A549 (cell line): ENCODE results near the gene GM2A. TPM values are rescaled to one million over a fixed set of nuclear protein-coding genes. Genes with fewer than 3 reads are reported as not detected.

Experiments used
- ATAC-seq, 2 experiments: fragments of 200-7000 bp in 1 of 2; fragments of >200 bp in 1 of 2; cut with Nextera tagmentation in 1 of 2; cut with Tn5 transposase in 1 of 2; 3 replicates each; pipeline versions ENCODE4 v1.8.0 to v1.9.1; 2018 to 2020; ENCODE audit warnings: mild to moderate bottlenecking in 1 of 2, moderate library complexity in 1 of 2
- CTCF ChIA-PET: fragments of 300-600 bp; sonication (Branson Sonifier 250); formaldehyde crosslinking; extraction: SDS; loops from one replicate; lab custom pipeline; 2021; ENCODE audit warnings: antibody characterized with exemption, inconsistent platforms; lab: Yijun Ruan, JAX
- POLR2A ChIA-PET: fragments of 350-600 bp; formaldehyde crosslinking; extraction: SDS; loops from one replicate; lab custom pipeline; 2021; ENCODE audit warnings: antibody characterized with exemption, inconsistent platforms; lab: Yijun Ruan, JAX
- DNase-seq, 2 experiments: peaks; one replicate each; pipeline versions ENCODE4 v3.0.0 to v3.0.0-alpha.2; 2011 to 2016; ENCODE audit warnings: low read depth in 1 of 2, low spot score in 1 of 2
- FAIRE-seq: peaks from 2 replicates; lab custom pipeline; 2011; peaks lifted over from hg19 to GRCh38; lab: Jason Lieb, UNC
- H3K27ac ChIP-seq, 2 experiments: fragments of >200 bp; sonication (Bioruptor Twin); formaldehyde crosslinking; 3 replicates each; pipeline ENCODE4 v1.5.1; 2016 to 2017
- H3K4me1 ChIP-seq: fragments of >200 bp; sonication (Bioruptor Twin); formaldehyde crosslinking; 3 replicates; pipeline ENCODE4 v1.6.1; 2016
- H3K4me2 ChIP-seq: fragments of >200 bp; sonication (Bioruptor Twin); formaldehyde crosslinking; 3 replicates; pipeline ENCODE4 v1.6.1; 2016
- H3K4me3 ChIP-seq: fragments of >200 bp; sonication (Bioruptor Twin); formaldehyde crosslinking; 3 replicates; pipeline ENCODE4 v1.5.1; 2016
- H3K9me3 ChIP-seq: fragments of >200 bp; sonication (Bioruptor Twin); formaldehyde crosslinking; 3 replicates; pipeline ENCODE4 v1.6.1; 2016
- BCL3 ChIP-seq: fragments of >200 bp; sonication (Bioruptor Twin); formaldehyde crosslinking; IDR thresholded peaks from 3 replicates; pipeline ENCODE4 v1.6.1; 2016
- CBX8 ChIP-seq: fragments of 200-600 bp; sonication (generic); IDR thresholded peaks from 2 replicates; pipeline ENCODE4 v1.6.1; 2016
- E2F6 ChIP-seq: IDR thresholded peaks from 2 replicates; pipeline ENCODE4 v1.6.1; 2012; ENCODE audit warnings: low read depth, borderline replicate concordance
- EHMT2 ChIP-seq: fragments of 200-600 bp; sonication (generic); IDR thresholded peaks from 2 replicates; pipeline ENCODE4 v1.6.1; 2016; ENCODE audit warnings: antibody characterized with exemption, low read depth, mild to moderate bottlenecking, moderate library complexity
- GATA3 ChIP-seq: IDR thresholded peaks from 2 replicates; pipeline ENCODE4 v1.6.1; 2012; ENCODE audit warnings: borderline replicate concordance
- HES2 ChIP-seq: fragments of >200 bp; sonication (Bioruptor Twin); formaldehyde crosslinking; IDR thresholded peaks from 2 replicates; pipeline ENCODE4 v1.6.1; 2016
- HOXB13 ChIP-seq: fragments of 250-450 bp; sonication (Bioruptor Pico); IDR thresholded peaks from 2 replicates; pipeline ENCODE4 v1.5.0; 2020; ENCODE audit warnings: low read depth, mild to moderate bottlenecking, moderate library complexity
- JUNB ChIP-seq: fragments of >200 bp; sonication (Bioruptor Twin); formaldehyde crosslinking; IDR thresholded peaks from 2 replicates; pipeline ENCODE4 v1.6.1; 2016
- KDM1A ChIP-seq: fragments of 200-600 bp; sonication (generic); IDR thresholded peaks from 2 replicates; pipeline ENCODE4 v1.6.1; 2016; ENCODE audit warnings: low read depth, mild to moderate bottlenecking
- KDM5A ChIP-seq: fragments of 200-600 bp; sonication (generic); IDR thresholded peaks from 2 replicates; pipeline ENCODE4 v1.6.1; 2016; ENCODE audit warnings: antibody characterized with exemption, mild to moderate bottlenecking
- RFX5 ChIP-seq: fragments of 450-650 bp; IDR thresholded peaks from 2 replicates; pipeline ENCODE4 v1.7.1; 2014; ENCODE audit warnings: antibody characterized with exemption, mild to moderate bottlenecking, moderate library complexity
- RNF2 ChIP-seq: fragments of 200-600 bp; sonication (generic); IDR thresholded peaks from 2 replicates; pipeline ENCODE4 v1.6.1; 2016; ENCODE audit warnings: low read depth, mild to moderate bottlenecking, antibody characterized with exemption, moderate library complexity, borderline replicate concordance
- TP53 ChIP-seq: fragments of 250-450 bp; sonication (Bioruptor Pico); IDR thresholded peaks from 2 replicates; pipeline ENCODE4 v1.5.0; 2021; ENCODE audit warnings: mild to moderate bottlenecking, moderate library complexity
- ZFP36 ChIP-seq: fragments of 450-650 bp; IDR thresholded peaks from 2 replicates; pipeline ENCODE4 v1.6.1; 2014; ENCODE audit warnings: borderline replicate concordance; ENCODE audit not compliant: partially characterized antibody
- ZNF302 ChIP-seq: fragments of 250-450 bp; sonication (Bioruptor Pico); IDR thresholded peaks from 2 replicates; pipeline ENCODE4 v1.9.0; 2021; ENCODE audit warnings: inconsistent platforms, mild to moderate bottlenecking, moderate library complexity
- WGBS: methylation state at CpG from one replicate; pipeline ENCODE4 v1.1.6; 2017; ENCODE audit errors: missing lambda C conversion rate; 5-methylcytosine and 5-hydroxymethylcytosine counted together
- polyA plus RNA-seq, 4 experiments: library from polyadenylated mRNA; depleted of rRNA in 3 of 4; stranded (reverse); fragments of >200 nt; fragmentation: RNase III in 1 of 4; extraction: RNeasy Plus Mini Kit Qiagen cat#74134 plus additional on column Dnase treatment in 1 of 4; gene quantifications; 2 replicates in 3 of 4; 3 replicates in 1 of 4; pipeline ENCODE4 v1.2.3, GENCODE V29; 2011 to 2017
- TF ChIP-seq, protein P1 (sequence below): fragments of 250-450 bp; sonication (Bioruptor Pico); IDR thresholded peaks from 2 replicates; pipeline ENCODE4 v1.5.0; 2020; ENCODE audit warnings: low read depth, mild to moderate bottlenecking, moderate library complexity
- TF ChIP-seq, protein P2 (sequence below): fragments of 200-600 bp; sonication (generic); IDR thresholded peaks from 2 replicates; pipeline ENCODE4 v1.6.1; 2016; ENCODE audit warnings: antibody characterized with exemption, mild to moderate bottlenecking, moderate library complexity
- TF ChIP-seq, protein P3 (sequence below): IDR thresholded peaks from 2 replicates; pipeline ENCODE4 v1.6.1; 2012
- TF ChIP-seq, protein P4 (sequence below): fragments of 450-650 bp; IDR thresholded peaks from 2 replicates; pipeline ENCODE4 v1.6.1; 2014; ENCODE audit warnings: antibody characterized with exemption

GM2A gene
- polyA plus RNA-seq, 2 of the 4 experiments (the other 2 are of a cell fraction) = 9.6 to 17.4 TPM

DNA sequence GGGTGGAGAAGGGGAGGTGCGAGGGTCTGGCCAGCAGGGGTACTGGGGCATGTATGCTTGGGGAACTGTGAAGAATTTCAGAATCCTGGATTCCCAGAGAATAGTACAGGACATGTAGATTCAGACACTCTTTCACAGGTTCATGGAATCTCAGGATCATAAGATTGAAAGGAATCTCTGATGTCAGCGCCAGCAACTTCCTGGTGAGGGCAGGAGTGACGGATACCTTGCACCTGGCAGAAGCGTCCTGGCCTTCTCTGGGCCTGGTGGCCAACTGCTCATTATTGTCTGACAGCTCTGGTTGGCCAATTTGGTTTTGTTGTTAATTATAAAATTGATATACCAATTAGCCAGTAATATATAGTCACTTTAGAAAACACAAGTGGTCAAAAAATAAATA, 6.9 kb downstream of the GM2A start:
- DNase-seq (no peak), FAIRE-seq (no peak), ATAC-seq (no peak)
- ChIA-PET CTCF (no interaction called here), POLR2A (no interaction called here)
- TF ChIP-seq, protein P1, sequence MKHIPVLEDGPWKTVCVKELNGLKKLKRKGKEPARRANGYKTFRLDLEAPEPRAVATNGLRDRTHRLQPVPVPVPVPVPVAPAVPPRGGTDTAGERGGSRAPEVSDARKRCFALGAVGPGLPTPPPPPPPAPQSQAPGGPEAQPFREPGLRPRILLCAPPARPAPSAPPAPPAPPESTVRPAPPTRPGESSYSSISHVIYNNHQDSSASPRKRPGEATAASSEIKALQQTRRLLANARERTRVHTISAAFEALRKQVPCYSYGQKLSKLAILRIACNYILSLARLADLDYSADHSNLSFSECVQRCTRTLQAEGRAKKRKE (CRISPR knock-in tag) = no peak
- TF ChIP-seq EHMT2 = no peak
- no peak for TF ChIP-seq ZFP36
- no peak for TF ChIP-seq HOXB13 (CRISPR knock-in tag)
- no peak for TF ChIP-seq KDM1A
- TF ChIP-seq, protein P2, sequence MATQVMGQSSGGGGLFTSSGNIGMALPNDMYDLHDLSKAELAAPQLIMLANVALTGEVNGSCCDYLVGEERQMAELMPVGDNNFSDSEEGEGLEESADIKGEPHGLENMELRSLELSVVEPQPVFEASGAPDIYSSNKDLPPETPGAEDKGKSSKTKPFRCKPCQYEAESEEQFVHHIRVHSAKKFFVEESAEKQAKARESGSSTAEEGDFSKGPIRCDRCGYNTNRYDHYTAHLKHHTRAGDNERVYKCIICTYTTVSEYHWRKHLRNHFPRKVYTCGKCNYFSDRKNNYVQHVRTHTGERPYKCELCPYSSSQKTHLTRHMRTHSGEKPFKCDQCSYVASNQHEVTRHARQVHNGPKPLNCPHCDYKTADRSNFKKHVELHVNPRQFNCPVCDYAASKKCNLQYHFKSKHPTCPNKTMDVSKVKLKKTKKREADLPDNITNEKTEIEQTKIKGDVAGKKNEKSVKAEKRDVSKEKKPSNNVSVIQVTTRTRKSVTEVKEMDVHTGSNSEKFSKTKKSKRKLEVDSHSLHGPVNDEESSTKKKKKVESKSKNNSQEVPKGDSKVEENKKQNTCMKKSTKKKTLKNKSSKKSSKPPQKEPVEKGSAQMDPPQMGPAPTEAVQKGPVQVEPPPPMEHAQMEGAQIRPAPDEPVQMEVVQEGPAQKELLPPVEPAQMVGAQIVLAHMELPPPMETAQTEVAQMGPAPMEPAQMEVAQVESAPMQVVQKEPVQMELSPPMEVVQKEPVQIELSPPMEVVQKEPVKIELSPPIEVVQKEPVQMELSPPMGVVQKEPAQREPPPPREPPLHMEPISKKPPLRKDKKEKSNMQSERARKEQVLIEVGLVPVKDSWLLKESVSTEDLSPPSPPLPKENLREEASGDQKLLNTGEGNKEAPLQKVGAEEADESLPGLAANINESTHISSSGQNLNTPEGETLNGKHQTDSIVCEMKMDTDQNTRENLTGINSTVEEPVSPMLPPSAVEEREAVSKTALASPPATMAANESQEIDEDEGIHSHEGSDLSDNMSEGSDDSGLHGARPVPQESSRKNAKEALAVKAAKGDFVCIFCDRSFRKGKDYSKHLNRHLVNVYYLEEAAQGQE = no peak
- no peak for TF ChIP-seq TP53
- no peak overlapping the region for H3K4me3 ChIP-seq
- H3K27ac ChIP-seq = no peak overlapping the region
- H3K4me1 ChIP-seq = peaks cover 14% of the 10 kb centered on the region; the same call in 2 of the 3 replicates
- no peaks in the 10 kb centered on the region for H3K9me3 ChIP-seq
- H3K4me2 ChIP-seq = no peak overlapping the region
- 83% methylated on average over 4 of the region's 4 CpGs for WGBS

- ATAC-seq (no peak), FAIRE-seq (no peak), DNase-seq (no peak)
- POLR2A ChIA-PET = interaction anchor here (1.5 kb wide), 1 partner anchor 10 kb away, joined by 4 read pairs; the partner anchor contains the start of gene GM2A
- 96% methylated on average over 3 of the region's 3 CpGs for WGBS
- H3K4me1 ChIP-seq = peaks cover 11% of the 10 kb centered on the region; the same call in 2 of the 3 replicates
- H3K27ac ChIP-seq = no peak overlapping the region
- H3K4me2 ChIP-seq = no peak overlapping the region
- no peak overlapping the region for H3K4me3 ChIP-seq
- no peak for TF ChIP-seq E2F6
- no peak for TF ChIP-seq KDM5A
- no peak for TF ChIP-seq ZNF302
- no peak for TF ChIP-seq JUNB
- TF ChIP-seq, protein P3, sequence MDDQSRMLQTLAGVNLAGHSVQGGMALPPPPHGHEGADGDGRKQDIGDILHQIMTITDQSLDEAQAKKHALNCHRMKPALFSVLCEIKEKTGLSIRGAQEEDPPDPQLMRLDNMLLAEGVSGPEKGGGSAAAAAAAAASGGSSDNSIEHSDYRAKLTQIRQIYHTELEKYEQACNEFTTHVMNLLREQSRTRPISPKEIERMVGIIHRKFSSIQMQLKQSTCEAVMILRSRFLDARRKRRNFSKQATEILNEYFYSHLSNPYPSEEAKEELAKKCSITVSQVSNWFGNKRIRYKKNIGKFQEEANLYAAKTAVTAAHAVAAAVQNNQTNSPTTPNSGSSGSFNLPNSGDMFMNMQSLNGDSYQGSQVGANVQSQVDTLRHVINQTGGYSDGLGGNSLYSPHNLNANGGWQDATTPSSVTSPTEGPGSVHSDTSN = no peak
- TF ChIP-seq RNF2 = no peak
- TF ChIP-seq TP53 = no peak
- TF ChIP-seq, protein P4, sequence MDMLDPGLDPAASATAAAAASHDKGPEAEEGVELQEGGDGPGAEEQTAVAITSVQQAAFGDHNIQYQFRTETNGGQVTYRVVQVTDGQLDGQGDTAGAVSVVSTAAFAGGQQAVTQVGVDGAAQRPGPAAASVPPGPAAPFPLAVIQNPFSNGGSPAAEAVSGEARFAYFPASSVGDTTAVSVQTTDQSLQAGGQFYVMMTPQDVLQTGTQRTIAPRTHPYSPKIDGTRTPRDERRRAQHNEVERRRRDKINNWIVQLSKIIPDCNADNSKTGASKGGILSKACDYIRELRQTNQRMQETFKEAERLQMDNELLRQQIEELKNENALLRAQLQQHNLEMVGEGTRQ = no peak
- no peak for TF ChIP-seq BCL3
- no peak for TF ChIP-seq GATA3
- TF ChIP-seq HES2 = no peak
- TF ChIP-seq RFX5 = no peak
- no peak for TF ChIP-seq CBX8
- TF ChIP-seq, protein P2 = no peak
- CTCF ChIA-PET = interaction anchor here (0.8 to 1.9 kb wide), 2 partner anchors 36 to 98 kb away, joined by 3 to 4 read pairs; no protein-coding TSS in a partner anchor
- no peaks in the 10 kb centered on the region for H3K9me3 ChIP-seq
Measured at GRCh38 chr5:151262532-151262931, 9.5 kb downstream of the GM2A start.
